HepG2 (cell line): ENCODE results near the gene BSN. TPM values are rescaled to one million over a fixed set of nuclear protein-coding genes. Genes with fewer than 3 reads are reported as not detected.

Experiments
- ATF2 ChIP-seq: sonication (generic); formaldehyde crosslinking; IDR thresholded peaks from 2 replicates; pipeline ENCODE4 v1.4.0; 2020; ENCODE audit warnings: missing genetic modification reagents
- E2F1 ChIP-seq: sonication (generic); formaldehyde crosslinking; IDR thresholded peaks from 2 replicates; pipeline ENCODE4 v1.5.0; 2020; ENCODE audit warnings: missing genetic modification reagents
- ELF3 ChIP-seq: IDR thresholded peaks from 2 replicates; pipeline ENCODE4 v1.6.1; 2016; ENCODE audit warnings: missing genetic modification reagents, missing compliant biosample characterization
- KLF9 ChIP-seq: IDR thresholded peaks from 2 replicates; pipeline ENCODE4 v1.6.1; 2016; ENCODE audit warnings: low read depth
- MED13 ChIP-seq: sonication (generic); formaldehyde crosslinking; IDR thresholded peaks from 2 replicates; pipeline ENCODE4 v1.5.0; 2020; ENCODE audit warnings: missing genetic modification reagents
- NFYC ChIP-seq: IDR thresholded peaks from 2 replicates; pipeline ENCODE4 v1.6.1; 2016; ENCODE audit warnings: missing genetic modification reagents, missing compliant biosample characterization
- PRMT3 ChIP-seq: sonication (generic); formaldehyde crosslinking; IDR thresholded peaks from 2 replicates; pipeline ENCODE4 v1.8.1; 2022; ENCODE audit warnings: low read depth, mild to moderate bottlenecking, moderate library complexity, missing genetic modification reagents, borderline replicate concordance
- STAT6 ChIP-seq: sonication (generic); formaldehyde crosslinking; IDR thresholded peaks from 2 replicates; pipeline ENCODE4 v1.4.0; 2020; ENCODE audit warnings: missing genetic modification reagents, mild to moderate bottlenecking, borderline replicate concordance
- UBTF ChIP-seq: sonication (generic); formaldehyde crosslinking; IDR thresholded peaks from 2 replicates; pipeline ENCODE4 v1.4.0; 2020; ENCODE audit warnings: mild to moderate bottlenecking, missing genetic modification reagents
- ZBTB21 ChIP-seq: sonication (generic); formaldehyde crosslinking; IDR thresholded peaks from 2 replicates; pipeline ENCODE4 v1.4.0; 2020; ENCODE audit warnings: missing genetic modification reagents
- ZBTB25 ChIP-seq: IDR thresholded peaks from 2 replicates; pipeline ENCODE4 v1.6.1; 2018; ENCODE audit warnings: missing genetic modification reagents
- ZNF260 ChIP-seq: sonication (generic); formaldehyde crosslinking; IDR thresholded peaks from 2 replicates; pipeline ENCODE4 v1.4.0; 2020; ENCODE audit warnings: missing genetic modification reagents, low read depth, mild to moderate bottlenecking, borderline replicate concordance
- ZNF501 ChIP-seq: sonication (generic); formaldehyde crosslinking; IDR thresholded peaks from 2 replicates; pipeline ENCODE4 v1.5.1; 2020; ENCODE audit warnings: mild to moderate bottlenecking, moderate library complexity, missing genetic modification reagents
- ZNF703 ChIP-seq: sonication (generic); formaldehyde crosslinking; IDR thresholded peaks from 2 replicates; pipeline ENCODE4 v1.5.1; 2020; ENCODE audit warnings: missing genetic modification reagents, mild to moderate bottlenecking, moderate library complexity, borderline replicate concordance
- ZNF781 ChIP-seq: sonication (generic); formaldehyde crosslinking; IDR thresholded peaks from 2 replicates; pipeline ENCODE4 v1.5.1; 2020; ENCODE audit warnings: borderline replicate concordance, mild to moderate bottlenecking, missing genetic modification reagents; ENCODE audit errors: not compliant biosample characterization
- polyA plus RNA-seq, 8 experiments: library from polyadenylated mRNA; depleted of rRNA in 3 of 8; stranded (reverse) in 7 of 8; unstranded in 1 of 8; fragments of >200 nt; fragmentation: Illumina TruSeq in 4 of 8; extraction: Trizol in 4 of 8; gene quantifications; 2 replicates each; pipeline versions ENCODE4 v1.2.1 to v1.2.3, GENCODE V29; 2011 to 2016; ENCODE audit warnings: low read depth in 4 of 8, missing spikeins in 1 of 8, mixed read lengths in 1 of 8; ENCODE audit not compliant: insufficient read depth in 1 of 8
- total RNA-seq, 5 experiments: library from RNA; depleted of rRNA; stranded (reverse); fragments of >200 nt; fragmentation: Illumina TruSeq; extraction: Trizol; gene quantifications; 2 replicates each; pipeline ENCODE4 v1.2.3, GENCODE V29; 2016; ENCODE audit warnings: low read depth in 1 of 5

Gene BSN
- total and polyA plus RNA-seq, 2 of the 13 experiments (the other 11 are each of a cell fraction or from before 2014, with no cell fraction given), result 0.42 to 0.86 TPM

GRCh38 chr3:49539659-49540560 lies 14.4 kb upstream of the BSN start (continued):
- TF ChIP-seq UBTF (CRISPR knock-in tag) (peak; percentile 92), ZNF501 (CRISPR knock-in tag) (peak; percentile 55; the same call in 1 of the 2 replicates), PRMT3 (CRISPR knock-in tag) (no peak), NFYC (no peak), ELF3 (0 out of 2 replicates have a peak, but pooled peaks have one; percentile 47), KLF9 (CRISPR knock-in tag) (no peak), ZNF703 (CRISPR knock-in tag) (no peak), MED13 (CRISPR knock-in tag) (0 out of 2 replicates have a peak, but pooled peaks have one; percentile 49), STAT6 (CRISPR knock-in tag) (peak; percentile 46; the same call in 1 of the 2 replicates), ZNF781 (CRISPR knock-in tag) (no peak), ZBTB25 (peak; percentile 64; the same call in 1 of the 2 replicates), ATF2 (no peak), E2F1 (peak; percentile 61), ZBTB21 (CRISPR knock-in tag) (no peak), ZNF260 (CRISPR knock-in tag) (no peak)
